GM19193 (cell line): Measurements from ENCODE around the gene ADARB2.

Source experiments
- POLR2A ChIP-seq: IDR thresholded peaks from 4 replicates; pipeline ENCODE4 v1.6.1; 2011; ENCODE audit not compliant: insufficient read depth, insufficient read length; ENCODE audit errors: extremely low read depth

Gene ADARB2

GRCh38 chr10:1485357-1485756, 252.0 kb downstream of the ADARB2 start:
- TF ChIP-seq POLR2A: no peak

GRCh38 chr10:1483826-1484225, 253.5 kb downstream of the ADARB2 start:
- TF ChIP-seq POLR2A: no peak

- TF ChIP-seq POLR2A: no peak
Measured at GRCh38 chr10:1483246-1483645, 254.1 kb downstream of the ADARB2 start.

- TF ChIP-seq POLR2A: no peak
Measured at GRCh38 chr10:1477578-1477977, 259.7 kb downstream of the ADARB2 start.

DNA sequence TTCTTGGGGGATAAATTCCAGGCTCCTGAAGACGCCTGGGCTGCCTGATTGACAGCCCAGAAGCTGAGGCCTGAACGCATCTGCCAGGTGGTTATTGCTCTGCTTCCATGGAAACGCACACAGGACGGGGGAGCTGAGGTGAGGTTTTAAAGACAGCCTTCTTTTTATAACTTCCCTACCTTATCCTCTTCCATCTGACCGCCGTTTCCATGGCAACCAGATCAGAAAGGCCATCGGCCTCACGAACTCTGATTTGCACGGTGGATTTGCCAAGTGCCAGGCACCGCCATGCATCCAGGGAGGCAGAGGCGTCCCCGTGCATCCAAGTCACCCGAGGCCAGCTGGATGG, 260.9 kb downstream of the ADARB2 start:
- no peak for TF ChIP-seq POLR2A

DNA sequence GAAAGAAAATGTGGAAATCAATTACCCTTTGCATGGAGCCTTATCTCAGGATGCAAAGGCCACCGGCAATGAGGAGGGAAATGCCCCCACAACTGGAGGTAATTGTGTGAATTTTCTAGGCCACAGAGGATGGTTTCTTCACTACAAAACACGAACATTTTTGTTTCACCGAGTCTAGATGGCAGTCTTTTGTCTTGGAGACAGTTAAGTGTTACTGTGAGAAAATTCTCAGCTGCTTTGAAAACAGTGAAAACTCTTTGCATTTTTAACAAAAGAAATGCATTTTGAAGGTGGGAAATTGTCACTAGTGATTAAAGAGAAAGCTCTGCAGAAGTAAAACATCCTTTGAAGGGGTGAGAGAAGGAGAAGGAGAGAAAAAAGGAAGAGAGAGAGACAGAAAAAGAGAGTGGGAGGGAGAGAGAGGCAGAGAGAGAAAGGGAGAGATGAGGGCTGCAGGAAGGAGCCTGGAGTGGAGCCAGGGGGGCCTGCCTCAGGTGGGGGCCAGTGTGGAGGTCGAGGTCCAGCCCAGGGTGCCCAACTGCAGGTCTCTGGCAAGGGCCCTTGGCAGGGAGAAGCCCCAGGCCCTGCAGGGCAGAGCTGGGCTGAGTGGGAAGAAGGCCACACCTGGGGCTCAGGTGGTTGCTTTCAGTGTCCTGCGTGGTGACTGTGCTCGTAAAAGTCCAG, 261.4 kb downstream of the ADARB2 start:
- no peak for TF ChIP-seq POLR2A

GRCh38 chr10:1475098-1475591, 262.2 kb downstream of the ADARB2 start:
- no peak for TF ChIP-seq POLR2A

DNA sequence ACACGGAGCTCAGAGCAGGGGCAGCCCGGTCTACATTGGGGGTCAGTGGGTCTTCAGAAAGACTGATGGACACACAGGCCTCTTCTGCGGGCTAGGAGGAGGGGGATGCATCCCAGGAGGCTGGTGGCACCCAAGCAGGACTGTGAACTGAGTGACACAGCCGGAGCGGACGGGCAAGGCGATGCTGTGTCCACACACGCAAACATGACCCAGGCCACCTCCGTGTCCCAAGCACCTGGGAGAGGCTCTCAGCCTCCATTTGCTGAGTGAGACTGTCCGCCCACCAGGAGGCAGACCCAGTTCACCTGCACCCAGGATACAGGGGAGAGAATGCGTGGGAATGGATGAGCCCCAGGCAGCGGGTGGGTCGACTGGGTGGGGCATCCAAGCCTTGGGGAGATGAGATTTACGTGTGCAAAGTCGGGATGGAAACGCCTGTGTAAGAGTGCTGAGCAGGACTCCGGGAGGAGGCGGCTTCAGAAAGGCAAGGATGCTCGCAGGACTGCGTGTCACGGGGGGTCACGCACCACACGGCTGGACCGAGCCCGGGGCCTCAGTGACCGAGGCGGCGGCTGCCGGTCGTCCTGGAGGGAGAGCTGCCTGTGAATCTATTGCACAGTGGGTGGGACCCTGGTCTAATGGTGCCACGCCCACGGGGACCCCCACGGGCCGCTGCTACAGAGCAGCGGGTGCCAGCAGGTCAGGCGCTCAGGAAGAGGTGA, 262.8 kb downstream of the ADARB2 start:
- TF ChIP-seq POLR2A: no peak

- TF ChIP-seq POLR2A: no peak
Measured at GRCh38 chr10:1473874-1474273, 263.5 kb downstream of the ADARB2 start.

GRCh38 chr10:1472178-1472958, 265.0 kb downstream of the ADARB2 start:
- no peak for TF ChIP-seq POLR2A

DNA sequence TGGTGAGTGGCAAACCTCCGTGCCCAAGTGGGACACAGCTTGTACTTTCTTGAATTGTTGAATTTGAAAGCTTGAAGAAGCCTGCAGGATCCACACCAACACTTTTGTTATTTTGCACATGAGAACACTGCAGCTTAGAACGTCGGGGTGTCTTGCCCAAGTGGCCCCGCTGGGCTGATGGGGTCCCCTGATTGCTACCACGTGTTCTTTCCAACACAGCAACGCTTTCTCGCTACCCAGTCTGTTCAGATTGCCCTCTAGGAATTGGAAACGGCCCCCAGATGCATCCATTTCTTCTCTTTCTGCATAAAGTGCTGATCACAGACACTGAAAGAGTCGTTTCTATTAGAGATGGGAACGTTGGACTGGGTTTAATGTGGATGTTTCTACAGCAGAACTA, 268.5 kb downstream of the ADARB2 start:
- no peak for TF ChIP-seq POLR2A

DNA sequence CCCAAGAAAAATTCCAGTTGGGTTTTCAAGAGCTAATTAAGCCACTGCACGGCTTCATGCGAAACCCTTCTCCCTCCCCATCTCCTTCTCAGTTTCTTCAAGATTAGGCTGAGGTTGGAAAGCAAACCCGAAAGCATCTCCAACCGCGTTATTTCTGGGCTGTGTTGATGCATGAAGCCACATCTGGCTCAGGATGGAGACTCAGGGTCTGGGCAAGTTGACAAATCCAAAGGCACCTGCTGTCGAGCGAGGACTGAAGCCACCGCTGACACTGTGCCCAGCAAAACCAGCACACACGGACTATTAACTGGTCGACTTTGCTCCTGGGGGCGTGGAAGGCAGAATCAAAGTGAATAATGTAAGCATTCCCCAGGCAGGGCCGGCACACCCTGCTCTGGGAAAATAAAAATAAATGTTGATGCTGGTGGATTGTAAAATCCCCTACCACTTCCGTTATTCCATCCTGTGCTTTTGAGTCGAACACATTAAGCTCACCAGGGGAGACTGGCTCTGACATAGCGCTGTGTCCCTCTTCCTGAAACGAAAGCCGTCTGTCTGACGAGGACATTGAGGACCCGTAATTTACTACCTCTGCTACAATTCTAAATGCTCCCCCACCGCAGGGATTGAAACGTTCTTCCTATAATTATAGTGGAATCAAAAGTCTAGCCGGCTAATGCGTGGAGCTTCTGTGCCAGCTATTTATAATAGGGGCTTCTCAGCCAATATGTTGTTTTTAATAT, 269.8 kb downstream of the ADARB2 start:
- TF ChIP-seq POLR2A: no peak

- no peak for TF ChIP-seq POLR2A
Measured at GRCh38 chr10:1465993-1466764, 271.1 kb downstream of the ADARB2 start.

DNA sequence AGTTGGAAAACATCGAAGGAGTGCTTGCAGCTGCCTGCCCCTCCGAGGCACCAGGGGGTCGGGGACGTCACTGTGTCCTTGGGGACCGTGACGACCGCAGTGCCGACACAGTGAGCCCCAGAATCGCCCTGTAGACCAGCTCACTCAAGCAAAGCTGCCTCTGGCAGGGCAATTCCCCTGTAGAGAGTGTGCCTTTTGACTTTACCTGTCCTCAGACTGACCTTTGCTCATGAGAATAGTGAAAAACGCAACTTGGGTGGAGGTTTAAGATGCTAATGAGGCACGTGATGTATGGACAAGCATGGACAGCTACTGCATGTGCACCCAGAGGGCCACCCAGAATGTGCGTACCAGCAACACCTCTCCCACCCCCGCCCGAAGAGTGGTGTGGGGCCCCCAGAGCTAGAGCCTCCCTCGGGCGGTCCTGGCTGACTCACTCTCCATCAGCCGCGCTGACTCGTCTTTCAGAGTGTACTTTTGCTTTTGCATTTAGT, 271.9 kb downstream of the ADARB2 start:
- no peak for TF ChIP-seq POLR2A

DNA sequence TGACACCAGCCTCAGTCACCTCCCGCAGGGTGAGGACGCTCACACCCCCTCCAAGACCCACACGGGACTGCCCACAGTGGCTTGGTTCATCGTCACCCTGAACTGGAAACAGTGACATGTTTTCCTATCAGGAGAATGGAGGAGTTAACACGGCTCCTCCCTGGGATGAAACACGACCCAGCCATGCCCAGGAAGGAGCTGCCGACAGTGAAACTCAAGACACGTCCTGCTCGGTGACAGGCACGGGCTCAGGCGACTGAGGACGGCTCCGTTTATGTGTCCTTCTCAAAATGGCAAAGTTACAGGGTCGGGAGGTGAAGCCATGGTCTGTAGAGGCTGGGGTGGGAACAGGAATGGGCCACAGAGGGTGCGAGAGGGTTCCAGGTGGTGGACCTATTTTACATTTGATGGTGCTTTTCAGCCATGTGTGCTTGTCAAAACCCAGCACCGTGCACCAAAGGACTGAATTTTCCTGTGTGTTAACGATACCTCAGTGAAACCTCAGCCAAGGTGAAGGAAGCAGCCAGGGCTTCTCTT, 272.4 kb downstream of the ADARB2 start:
- no peak for TF ChIP-seq POLR2A
